HG03521 (cell line): ENCODE results near the gene SERTM2.

Experiments
- ATAC-seq: cut with Tn5 transposase; IDR thresholded peaks from one replicate; pipeline ENCODE4 v1.9.1; 2021; ENCODE audit warnings: mild to moderate bottlenecking, moderate library complexity; ENCODE audit not compliant: unreplicated experiment

The SERTM2 gene

GRCh38 chrX:111555406-111555958 is 44.0 kb downstream of the SERTM2 start:
- ATAC-seq = no peak

GRCh38 chrX:111560801-111561200 is 49.4 kb downstream of the SERTM2 start:
- ATAC-seq = no peak

GRCh38 chrX:111561851-111562250 is 50.4 kb downstream of the SERTM2 start:
- no peak for ATAC-seq

- ATAC-seq = no peak
These were observed 56.3 kb downstream of the SERTM2 start for GRCh38 chrX:111567542-111568255.

- no peak for ATAC-seq
These were observed 56.9 kb downstream of the SERTM2 start for GRCh38 chrX:111568354-111568753.

GRCh38 chrX:111568817-111569216 is 57.4 kb downstream of the SERTM2 start:
- no peak for ATAC-seq
